K562 (cell line): ENCODE results near the gene SLC31A1.

Experiments
- FOXJ3 ChIP-seq: sonication (generic); formaldehyde crosslinking; IDR thresholded peaks from 2 replicates; pipeline ENCODE4 v1.4.0; 2020; ENCODE audit warnings: mild to moderate bottlenecking, missing genetic modification reagents
- NBN ChIP-seq: fragments of 450-650 bp; IDR thresholded peaks from 2 replicates; pipeline ENCODE4 v1.6.1; 2016; ENCODE audit warnings: low read depth, mild to moderate bottlenecking
- ZFP36 ChIP-seq: fragments of 150-350 bp; IDR thresholded peaks from 2 replicates; pipeline ENCODE4 v1.6.1; 2018; ENCODE audit warnings: low read length, low read depth; ENCODE audit not compliant: partially characterized antibody

GRCh38 chr9:113219969-113220368 is 1.4 kb upstream of the SLC31A1 start:
- TF ChIP-seq NBN = no peak
- no peak for TF ChIP-seq ZFP36
- TF ChIP-seq FOXJ3 = no peak
